Naive thymus-derived CD4-positive, alpha-beta T cell (primary cell): Measurements from ENCODE around the gene STX1A. TPM values are rescaled to one million over a fixed set of nuclear protein-coding genes. Genes with fewer than 3 reads are reported as not detected.
"Not testable (repeated sequence)": the region's sequence is repeated elsewhere in the genome, so short reads cannot be mapped to it uniquely, and the experiment has no call there.

Experiments
- ATAC-seq: fragments of 150-1000 bp; cut with Tn5 transposase; 2 replicates; pipeline ENCODE4 v1.10.0; 2021; ENCODE audit warnings: mild to moderate bottlenecking, moderate library complexity
- CTCF ChIA-PET: fragments of 350-600 bp; sonication (Branson Sonifier 250); formaldehyde crosslinking; loops from one replicate; lab custom pipeline; 2021; ENCODE audit warnings: antibody characterized with exemption; lab: Charles Lee
- POLR2A ChIA-PET: fragments of 350-600 bp; sonication (Branson Sonifier 250); formaldehyde crosslinking; loops from one replicate; lab custom pipeline; 2021; ENCODE audit warnings: antibody characterized with exemption, inconsistent platforms; lab: Charles Lee
- DNase-seq, 9 donors: peaks; one replicate each; pipeline versions ENCODE4 v3.0.0 to v3.0.0-alpha.2; 2020 to 2022; ENCODE audit warnings: mixed read lengths in 1 of 9
- H3K27ac ChIP-seq: one replicate; pipeline ENCODE4 v1.7.0; 2013; ENCODE audit warnings: mild to moderate bottlenecking, low read depth, low read length, moderate library complexity
- H3K27me3 ChIP-seq, 2 donors: one replicate each; pipeline ENCODE4 v1.7.0; 2013; ENCODE audit warnings: low read length in 2 of 2, mild to moderate bottlenecking in 2 of 2, moderate library complexity in 2 of 2; ENCODE audit not compliant: control insufficient read depth in 2 of 2, insufficient read depth in 2 of 2
- H3K36me3 ChIP-seq, 3 experiments: 1 replicate in 2 of 3; 2 replicates in 1 of 3; pipeline ENCODE4 v1.7.0; 2013; ENCODE audit warnings: low read length in 3 of 3, mild to moderate bottlenecking in 3 of 3, moderate library complexity in 1 of 3; ENCODE audit not compliant: insufficient read depth in 3 of 3, control insufficient read depth in 2 of 3
- H3K4me1 ChIP-seq, 2 donors: one replicate each; pipeline ENCODE4 v1.7.0; 2013; ENCODE audit warnings: low read length in 2 of 2, mild to moderate bottlenecking in 2 of 2, moderate library complexity in 1 of 2; ENCODE audit not compliant: control insufficient read depth in 2 of 2, insufficient read depth in 2 of 2
- H3K4me3 ChIP-seq: 2 replicates; pipeline ENCODE4 v1.7.0; 2013; ENCODE audit warnings: mild to moderate bottlenecking, low read length
- H3K9me3 ChIP-seq, 3 experiments: 1 replicate in 2 of 3; 2 replicates in 1 of 3; pipeline ENCODE4 v1.7.0; 2013; ENCODE audit warnings: low read length in 3 of 3; ENCODE audit not compliant: control insufficient read depth in 2 of 3
- H3K27ac Mint-ChIP-seq, 9 donors: one replicate each; pipeline ENCODE4 v1.8.0; 2020 to 2022; ENCODE audit warnings: mixed read lengths in 9 of 9, mild to moderate bottlenecking in 8 of 9, moderate library complexity in 5 of 9, inconsistent platforms in 2 of 9
- H3K27me3 Mint-ChIP-seq, 5 donors: one replicate each; pipeline ENCODE4 v1.8.0; 2021 to 2022; ENCODE audit warnings: mixed read lengths in 5 of 5, mild to moderate bottlenecking in 1 of 5
- H3K36me3 Mint-ChIP-seq, 5 donors: one replicate each; pipeline ENCODE4 v1.8.0; 2020 to 2022; ENCODE audit warnings: mixed read lengths in 5 of 5, mild to moderate bottlenecking in 3 of 5, inconsistent platforms in 1 of 5
- H3K4me1 Mint-ChIP-seq, 7 donors: one replicate each; pipeline ENCODE4 v1.8.0; 2020 to 2022; ENCODE audit warnings: mixed read lengths in 7 of 7, mild to moderate bottlenecking in 3 of 7, inconsistent platforms in 1 of 7
- H3K4me3 Mint-ChIP-seq, 10 donors: one replicate each; pipeline ENCODE4 v1.8.0; 2020 to 2022; ENCODE audit warnings: mild to moderate bottlenecking in 10 of 10, mixed read lengths in 10 of 10, moderate library complexity in 6 of 10, inconsistent platforms in 2 of 10
- H3K9me3 Mint-ChIP-seq, 11 donors: one replicate each; pipeline ENCODE4 v1.8.0; 2020 to 2022; ENCODE audit warnings: mixed read lengths in 11 of 11, mild to moderate bottlenecking in 4 of 11, inconsistent platforms in 1 of 11, moderate library complexity in 1 of 11
- intact Hi-C, 2 donors: fragments of 100-400 bp; cut with micrococcal nuclease; formaldehyde crosslinking; loops; one replicate each; pipeline ENCODE4 v1.15.1; 2023
- polyA plus RNA-seq, 2 donors: library from polyadenylated mRNA; unstranded; fragments of 300-500 nt; fragmentation: Illumina TruSeq; gene quantifications; one replicate each; pipeline ENCODE4 v1.2.3, GENCODE V29; 2021
- total RNA-seq, 6 experiments: library from RNA in 5 of 6; stranded (reverse) in 5 of 6; gene quantifications; 1 replicate in 5 of 6; 2 replicates in 1 of 6; pipeline ENCODE4 v1.2.3 and lab custom pipeline; 2021 to 2026

The STX1A gene
- total and polyA plus RNA-seq, 7 experiments from 2014 or later = 1.2 to 13.4 (median 9.8) TPM

DNA sequence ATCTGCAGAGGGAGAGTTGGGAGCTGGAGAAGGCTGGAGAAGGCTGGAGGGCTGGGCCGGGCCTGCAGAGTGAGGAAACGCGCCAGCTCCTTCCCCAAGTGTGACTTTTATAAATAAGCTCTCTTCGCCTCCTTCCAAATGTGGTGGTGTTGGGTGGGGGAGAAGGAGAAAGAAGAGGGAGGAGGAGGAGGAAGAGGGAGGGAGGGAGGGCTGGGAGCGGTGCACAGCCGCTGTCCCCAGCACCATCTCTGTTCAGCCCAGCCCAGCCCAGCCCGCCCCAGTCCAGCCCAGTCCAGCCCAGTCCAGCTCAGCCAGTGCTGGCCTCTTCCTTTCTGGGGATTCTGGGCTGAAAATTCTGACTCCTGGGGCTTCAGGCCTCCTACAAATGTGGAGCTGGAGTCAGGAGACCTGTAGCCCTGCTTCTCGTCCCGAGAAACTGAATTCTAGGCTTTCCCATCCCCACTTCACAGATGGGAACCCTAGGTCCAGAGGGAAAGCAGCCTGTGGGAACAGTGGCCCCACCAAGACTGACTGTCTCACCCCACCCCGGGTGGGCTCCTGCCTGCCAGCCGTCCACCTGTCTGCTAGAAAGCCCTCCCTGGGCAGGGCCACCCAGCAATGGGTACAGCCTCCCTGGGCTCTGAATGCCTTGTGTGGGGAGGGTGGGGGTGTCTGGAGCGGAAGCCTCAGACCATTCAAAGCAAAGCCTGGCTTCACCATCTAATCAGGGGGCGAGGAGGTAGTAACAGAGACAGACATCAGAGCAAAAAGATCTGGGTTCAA, 2.3 kb downstream of the STX1A start:
- peaks cover 0 to 1% (median 0%) of the 10 kb centered on the region in 5 donors for H3K36me3 Mint-ChIP-seq
- no peak for DNase-seq
- peaks cover 13 to 41% (median 20%) of the 10 kb centered on the region in 7 donors for H3K4me1 Mint-ChIP-seq
- peaks cover 0 to 18% (median 5%) of the 10 kb centered on the region in 5 donors for H3K27me3 Mint-ChIP-seq
- no peaks in the 10 kb centered on the region for H3K27me3 ChIP-seq
- no peaks in the 10 kb centered on the region for H3K9me3 ChIP-seq
- peaks cover 16 to 22% of the 10 kb centered on the region in 2 donors for H3K4me1 ChIP-seq
- peak overlapping the region in 9 of 10 donors; percentile 74 to 92 (median 83) for H3K4me3 Mint-ChIP-seq
- H3K27ac ChIP-seq = no peak overlapping the region
- peaks cover 0 to 2% (median 0%) of the 10 kb centered on the region in 11 donors for H3K9me3 Mint-ChIP-seq
- intact Hi-C loops = loop anchor here (5.0 to 10.0 kb wide), 3 partner anchors 95 to 890 kb away; partner anchors contain the start of genes FZD9 (in 1 of the 2), MLXIPL (in 1 of the 2) and TYW1B (in 1 of the 2)
- ChIA-PET CTCF (interaction anchor here (0.6 to 1.2 kb wide), 3 partner anchors 13 to 110 kb away, joined by 3 to 4 read pairs (median 3); no protein-coding TSS in a partner anchor), POLR2A (interaction anchor here (1.2 kb wide), 1 partner anchor 20 kb away, joined by 3 read pairs; no protein-coding TSS in a partner anchor)
- no peak overlapping the region for H3K4me3 ChIP-seq
- H3K36me3 ChIP-seq = no peaks in the 10 kb centered on the region
- peak overlapping the region in 6 of 9 donors; percentile 19 to 88 (median 60) for H3K27ac Mint-ChIP-seq
- ATAC-seq = no peak

DNA sequence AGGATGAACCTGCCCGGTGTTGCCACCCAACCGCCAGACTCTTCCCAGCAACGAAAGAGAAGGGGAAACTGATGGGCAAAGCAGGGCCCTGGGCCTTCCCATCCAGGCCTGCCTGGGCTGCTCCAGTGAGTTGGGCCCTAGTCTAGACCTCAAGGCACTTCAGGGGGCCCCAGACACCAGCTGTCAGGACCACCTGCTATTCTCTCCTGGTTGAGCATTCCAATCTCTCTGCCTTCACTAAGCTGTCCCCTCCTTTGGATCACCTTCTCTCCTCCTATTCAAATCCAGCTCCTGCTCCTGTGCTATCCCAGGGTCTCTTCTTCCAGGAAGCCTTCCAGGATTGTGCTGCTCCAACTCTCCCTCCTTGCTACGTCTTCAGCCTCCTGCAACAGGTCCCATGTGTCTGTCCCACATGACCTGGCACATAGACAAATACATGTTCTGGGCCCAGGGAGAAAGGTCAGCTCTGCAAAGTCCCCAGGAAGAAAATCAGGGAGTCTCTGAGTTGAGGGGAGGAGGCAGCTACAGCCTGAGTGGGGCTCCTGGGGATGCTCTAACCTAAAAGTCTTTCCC, 3.1 kb downstream of the STX1A start:
- no peaks in the 10 kb centered on the region for H3K36me3 ChIP-seq
- H3K27ac ChIP-seq = no peak overlapping the region
- H3K27me3 ChIP-seq = no peaks in the 10 kb centered on the region
- H3K27me3 Mint-ChIP-seq = peaks cover 0 to 14% (median 5%) of the 10 kb centered on the region in 5 donors
- ATAC-seq (no peak), DNase-seq (no peak)
- peaks cover 13 to 41% (median 20%) of the 10 kb centered on the region in 7 donors for H3K4me1 Mint-ChIP-seq
- POLR2A ChIA-PET = no interaction called here
- H3K9me3 ChIP-seq = no peaks in the 10 kb centered on the region
- CTCF ChIA-PET = interaction anchor here (0.8 to 1.2 kb wide), 2 partner anchors 12 to 109 kb away, joined by 3 to 4 read pairs; no protein-coding TSS in a partner anchor
- peaks cover 0 to 1% (median 0%) of the 10 kb centered on the region in 5 donors for H3K36me3 Mint-ChIP-seq
- peak overlapping the region in 2 of 9 donors; percentile 4 to 42 for H3K27ac Mint-ChIP-seq
- no peak overlapping the region for H3K4me3 Mint-ChIP-seq
- peaks cover 0 to 2% (median 0%) of the 10 kb centered on the region in 11 donors for H3K9me3 Mint-ChIP-seq
- intact Hi-C loops = loop anchor here (5.0 to 10.0 kb wide), 3 partner anchors 94 to 889 kb away; partner anchors contain the start of genes FZD9 (in 1 of the 2), MLXIPL (in 1 of the 2) and TYW1B (in 1 of the 2)
- no peak overlapping the region for H3K4me3 ChIP-seq
- H3K4me1 ChIP-seq = peaks cover 16 to 22% of the 10 kb centered on the region in 2 donors

DNA sequence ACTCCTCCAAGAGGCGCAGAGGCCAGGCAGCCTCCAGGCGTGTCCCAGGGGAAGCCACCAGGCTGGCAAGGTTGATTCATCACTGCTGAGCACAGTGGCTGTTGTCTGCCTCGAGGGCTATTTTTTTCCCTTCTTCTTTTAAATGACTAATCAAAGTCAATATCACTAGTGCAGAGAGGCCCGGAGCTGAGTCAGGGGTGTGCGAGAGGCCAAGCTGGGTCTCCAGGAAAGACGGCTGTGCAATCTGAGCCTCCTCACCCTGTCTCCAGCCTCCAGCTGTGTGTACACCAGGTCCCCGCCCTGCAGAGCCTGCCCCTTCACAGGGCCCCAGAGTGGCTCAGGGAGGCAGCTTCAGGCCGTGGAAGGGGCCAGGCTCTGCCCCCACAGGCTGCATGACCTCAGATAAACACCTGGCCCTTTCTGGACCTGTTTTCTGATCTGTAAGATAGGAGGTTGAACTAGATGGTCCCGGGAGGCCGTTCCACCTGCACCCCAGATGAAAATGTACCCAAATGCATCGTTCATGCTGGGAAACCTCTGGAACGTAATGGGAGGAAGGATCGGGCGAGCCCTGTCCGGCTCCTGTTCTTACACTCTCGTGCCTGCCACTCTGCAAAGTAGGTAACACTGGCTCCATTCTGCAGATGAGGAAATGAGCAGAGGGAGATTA, 3.7 kb downstream of the STX1A start:
- ATAC-seq = peak; percentile 34

DNA sequence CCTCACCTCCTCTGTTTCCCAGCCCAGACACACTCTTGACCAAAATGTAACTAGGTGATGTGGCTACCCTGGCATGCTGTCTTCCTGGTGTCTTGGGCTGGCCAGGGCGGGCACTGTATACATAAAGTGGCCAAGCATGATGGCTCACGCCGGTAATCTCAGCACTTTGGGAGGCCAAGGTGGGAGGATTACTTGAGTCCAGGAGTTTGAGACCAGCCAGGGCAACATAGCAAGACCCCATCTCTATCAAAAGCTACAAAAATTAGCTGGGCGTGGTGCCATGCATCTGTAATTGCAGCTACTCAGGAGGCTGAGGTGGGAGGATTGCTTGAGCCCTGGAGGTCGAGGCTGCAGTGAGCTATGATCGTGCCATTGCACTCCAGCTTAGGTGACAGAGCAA, 6.2 kb downstream of the STX1A start:
- peaks cover 11 to 16% of the 10 kb centered on the region in 2 donors for H3K4me1 ChIP-seq
- ATAC-seq, H3K9me3 ChIP-seq, H3K9me3 Mint-ChIP-seq, H3K27ac ChIP-seq, POLR2A ChIA-PET, DNase-seq, H3K4me3 ChIP-seq, H3K27me3 ChIP-seq, H3K4me3 Mint-ChIP-seq, CTCF ChIA-PET, H3K27ac Mint-ChIP-seq, H3K27me3 Mint-ChIP-seq, H3K36me3 Mint-ChIP-seq, H3K36me3 ChIP-seq: not testable (repeated sequence)
- intact Hi-C loops = loop anchor here in 1 of 2 donors (10.0 kb wide), 1 partner anchor 279 kb away; the partner anchor contains the start of gene FZD9
- peaks cover 9 to 36% (median 14%) of the 10 kb centered on the region in 7 donors for H3K4me1 Mint-ChIP-seq

More for the DNA sequence above, 3.7 kb downstream of the STX1A start:
- Mint-ChIP-seq H3K27ac (no peak overlapping the region), H3K4me1 (peaks cover 13 to 41% (median 20%) of the 10 kb centered on the region in 7 donors), H3K36me3 (peaks cover 0 to 1% (median 0%) of the 10 kb centered on the region in 5 donors), H3K27me3 (peaks cover 0 to 10% (median 5%) of the 10 kb centered on the region in 5 donors), H3K4me3 (no peak overlapping the region), H3K9me3 (peaks cover 0 to 2% (median 0%) of the 10 kb centered on the region in 11 donors)
- POLR2A ChIA-PET = no interaction called here
- Histone ChIP-seq H3K4me3 (no peak overlapping the region), H3K4me1 (peaks cover 16 to 22% of the 10 kb centered on the region in 2 donors), H3K27me3 (no peaks in the 10 kb centered on the region), H3K9me3 (no peaks in the 10 kb centered on the region), H3K36me3 (no peaks in the 10 kb centered on the region), H3K27ac (no peak overlapping the region)
- CTCF ChIA-PET = interaction anchor here (1.0 to 1.2 kb wide), 2 partner anchors 9 to 108 kb away, joined by 3 to 4 read pairs; no protein-coding TSS in a partner anchor
- intact Hi-C loops = loop anchor here (5.0 to 10.0 kb wide), 3 partner anchors 93 to 888 kb away; partner anchors contain the start of genes FZD9 (in 1 of the 2), MLXIPL (in 1 of the 2) and TYW1B (in 1 of the 2)
- peak in 1 of 9 donors; percentile 65 for DNase-seq

DNA sequence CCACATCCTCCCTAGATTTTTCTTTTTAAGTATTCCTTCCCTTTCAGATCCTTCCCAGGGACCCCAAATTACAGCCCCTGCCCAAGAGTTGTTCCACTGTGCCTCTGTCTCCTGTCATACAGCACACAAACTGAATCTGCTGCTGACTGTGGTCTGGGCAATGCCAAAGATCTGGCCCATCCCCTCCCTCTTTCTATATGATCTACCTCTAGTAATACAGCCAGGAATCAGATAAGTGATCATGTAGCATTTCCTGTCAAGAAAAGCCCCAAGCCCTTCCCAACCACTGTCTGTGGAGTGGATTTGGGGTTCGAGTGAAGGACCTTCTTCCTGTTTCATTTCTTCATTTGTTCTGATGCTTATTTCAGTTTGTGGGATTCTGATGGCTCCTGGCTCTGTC, 6.7 kb downstream of the STX1A start:
- H3K27ac ChIP-seq = no peak overlapping the region
- Mint-ChIP-seq H3K4me3 (no peak overlapping the region), H3K9me3 (no peaks in the 10 kb centered on the region), H3K27me3 (peaks cover 0 to 3% (median 0%) of the 10 kb centered on the region in 5 donors), H3K36me3 (peaks cover 0 to 1% (median 0%) of the 10 kb centered on the region in 5 donors), H3K27ac (peak overlapping the region in 1 of 9 donors; percentile 22), H3K4me1 (peaks cover 3 to 30% (median 9%) of the 10 kb centered on the region in 7 donors)
- peaks cover 5 to 11% of the 10 kb centered on the region in 2 donors for H3K4me1 ChIP-seq
- ATAC-seq (no peak), DNase-seq (no peak)
- H3K27me3 ChIP-seq = no peaks in the 10 kb centered on the region
- no peaks in the 10 kb centered on the region for H3K36me3 ChIP-seq
- H3K4me3 ChIP-seq = no peak overlapping the region
- ChIA-PET POLR2A (no interaction called here), CTCF (interaction anchor here (0.7 kb wide), 1 partner anchor 24 kb away, joined by 3 read pairs; no protein-coding TSS in a partner anchor)
- intact Hi-C loops = loop anchor here in 1 of 2 donors (10.0 kb wide), 1 partner anchor 278 kb away; the partner anchor contains the start of gene FZD9
- no peaks in the 10 kb centered on the region for H3K9me3 ChIP-seq
